ENCODE data around the gene RINL.
"Not testable (repeated sequence)": the region's sequence is repeated elsewhere in the genome, so short reads cannot be mapped to it uniquely, and the experiment has no call there.

Gene RINL

DNA sequence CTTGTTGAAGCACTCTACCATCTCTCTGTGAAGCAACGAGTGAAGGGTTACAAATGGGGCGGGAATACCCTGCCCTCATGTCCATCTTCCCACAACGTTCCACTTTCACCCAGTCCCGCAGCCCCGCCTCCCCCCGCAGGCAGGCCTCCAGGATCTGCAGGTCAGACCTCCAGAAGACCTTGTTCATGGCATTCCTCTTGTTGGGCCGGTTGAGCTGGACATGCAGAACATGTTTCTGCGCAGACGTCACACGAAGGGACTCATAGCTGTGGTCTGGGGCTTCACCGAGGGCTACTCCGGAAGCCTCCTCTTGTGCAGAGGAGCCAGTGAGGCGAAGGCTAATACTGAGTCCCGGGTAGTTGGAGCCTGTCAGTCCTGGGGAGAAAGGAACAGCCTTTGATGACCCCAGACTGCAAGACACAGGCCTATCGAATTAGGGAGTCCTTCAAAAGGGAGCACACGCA is 46.9 kb downstream of the RINL start:
- DNase-seq, result peak; percentile 82

DNA sequence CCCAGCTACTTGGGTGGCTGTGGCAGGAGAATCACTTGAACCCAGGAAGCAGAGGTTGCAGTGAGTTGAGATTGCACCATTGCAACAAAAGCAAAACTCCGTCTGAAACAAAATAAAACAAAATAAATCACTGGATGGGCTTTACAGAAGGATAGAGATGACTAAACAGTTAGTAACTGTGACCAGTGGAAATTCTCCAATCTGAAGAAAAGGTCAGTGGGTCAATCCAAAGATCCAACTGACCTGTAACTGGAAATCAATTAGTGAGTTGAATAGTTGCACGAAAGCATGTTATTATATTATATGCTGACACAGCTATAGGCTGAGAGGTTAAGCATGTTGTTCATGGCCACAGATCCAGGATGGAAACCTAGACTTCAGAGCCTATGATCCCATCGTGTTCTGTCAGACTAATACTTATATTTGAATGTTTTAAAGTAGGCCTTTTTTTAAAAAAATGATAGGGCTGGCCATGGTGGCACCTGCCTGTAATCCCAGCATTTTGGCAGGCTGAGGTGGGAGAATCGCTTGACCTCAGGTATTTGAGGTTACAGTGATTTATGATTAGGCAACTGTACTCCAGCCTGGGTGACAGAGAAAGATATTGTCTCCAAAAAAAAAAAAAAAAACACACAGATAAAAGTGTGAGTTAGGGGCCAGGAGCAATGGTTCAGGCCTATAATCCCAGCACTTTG is 47.9 kb downstream of the RINL start:
- DNase-seq, result no peak

DNA sequence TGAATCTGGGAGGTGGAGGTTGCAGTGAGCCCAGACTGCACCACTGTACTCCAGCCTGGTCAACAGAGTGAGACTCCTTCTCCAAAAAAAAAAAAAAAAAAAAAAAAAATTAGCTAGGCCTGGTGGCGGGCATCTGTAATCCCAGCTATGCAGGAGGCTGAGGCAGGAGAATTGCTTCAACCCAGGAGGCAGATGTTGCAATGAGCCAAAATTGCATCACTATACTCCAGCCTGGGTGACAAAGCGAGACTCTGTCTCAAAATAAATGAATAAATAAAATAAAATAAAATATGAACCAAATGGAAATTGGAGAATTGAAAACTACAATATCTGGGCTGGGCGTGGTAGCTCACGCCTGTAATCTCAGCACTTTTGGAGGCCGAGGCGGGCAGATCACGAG is 48.9 kb downstream of the RINL start:
- DNase-seq, result not testable (repeated sequence)

- DNase-seq, result no peak
Observed at GRCh38 chr19:38826856-38827551, 51.1 kb downstream of the RINL start.

DNA sequence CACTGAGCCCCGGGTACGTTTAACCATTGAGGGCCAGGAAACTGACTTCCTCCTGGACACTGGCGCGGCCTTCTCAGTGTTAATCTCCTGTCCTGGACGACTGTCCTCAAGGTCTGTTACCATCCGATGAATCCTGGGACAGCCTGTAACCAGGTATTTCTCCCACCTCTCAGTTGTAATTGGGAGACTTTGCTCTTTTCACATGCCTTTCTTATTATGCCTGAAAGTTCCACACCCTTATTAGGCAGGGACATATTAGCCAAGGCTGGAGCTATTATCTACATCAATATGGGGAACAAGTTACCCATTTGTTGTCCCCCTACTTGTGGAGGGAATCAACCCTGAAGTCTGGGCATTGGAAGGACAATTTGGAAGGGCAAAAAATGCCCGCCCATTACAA is 52.1 kb downstream of the RINL start:
- not testable (repeated sequence) for DNase-seq

DNA sequence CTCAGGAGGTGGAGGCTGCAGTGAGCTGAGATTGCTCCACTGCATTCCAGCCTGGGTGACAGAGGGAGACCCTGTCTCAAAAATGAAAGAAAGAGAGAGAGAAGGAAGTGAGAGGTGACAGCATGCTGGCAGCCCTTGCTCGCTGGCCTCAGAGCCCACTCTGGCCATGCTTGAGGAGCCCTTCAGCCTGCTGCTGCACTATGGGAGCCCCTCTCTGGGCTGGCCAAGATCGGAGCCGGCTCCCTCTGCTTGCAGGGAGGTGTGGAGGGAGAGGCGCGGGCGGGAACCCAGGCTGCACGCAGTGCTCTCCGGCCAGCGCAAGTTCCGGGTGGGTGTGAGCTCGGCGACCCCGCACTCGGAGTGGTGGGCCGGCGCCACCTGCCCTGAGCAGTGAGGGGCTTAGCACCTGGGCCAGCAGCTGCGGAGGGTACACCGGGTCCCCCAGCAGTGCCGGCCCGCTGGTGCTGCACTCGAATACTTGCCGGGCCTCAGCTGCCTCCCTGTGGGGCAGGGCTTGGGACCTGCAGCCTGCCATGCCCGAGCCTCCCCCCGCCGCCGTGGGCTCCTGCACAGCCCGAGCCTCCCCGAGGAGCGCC is 56.7 kb downstream of the RINL start:
- DNase-seq, result not testable (repeated sequence)

GRCh38 chr19:38819231-38819920 is 58.7 kb downstream of the RINL start:
- DNase-seq, result no peak
